ENCODE data around the gene DOCK2.

DNA sequence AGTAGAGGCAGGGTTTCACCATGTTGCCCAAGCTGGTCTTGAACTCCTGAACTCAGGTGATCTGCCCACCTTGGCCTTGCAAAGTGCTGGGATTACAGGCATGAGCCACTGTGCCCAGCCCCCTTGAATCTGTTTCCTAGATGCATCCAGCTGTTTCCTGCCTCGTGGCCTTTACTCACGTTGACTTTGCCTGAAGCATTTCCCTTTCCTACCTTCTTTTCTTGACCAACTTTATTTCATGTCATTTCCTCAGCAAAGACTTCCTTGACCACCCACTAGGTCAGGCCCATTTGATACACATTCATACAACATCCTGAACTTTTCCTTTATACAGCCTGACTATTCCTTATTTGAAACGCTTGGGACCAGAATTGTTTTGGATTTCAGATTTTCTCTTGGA is 51.0 kb downstream of the DOCK2 start:
- no peak for TF ChIP-seq CTCF (optimal IDR thresholded peaks at IDR 0.05 in 1 of 3, IDR thresholded peaks at IDR 0.05 in 1 of 3, conservative IDR thresholded peaks at IDR 0.05 in 1 of 3; ENCODE audit: extremely low read depth in 1 of 3, insufficient read depth in 2 of 3, low read length in 3 of 3)
- TF ChIP-seq EZH2 (IDR thresholded peaks at IDR 0.05; ENCODE audit: low read length): no peak

Data from keratinocyte (primary cell).